Parathyroid adenoma (tissue), 2 donors: Measurements from ENCODE around the gene NOP14.

Experiments used
- H2AFZ ChIP-seq: fragments of 300-600 bp; sonication (generic); one replicate; pipeline ENCODE4 v1.7.0; 2017; ENCODE audit warnings: antibody characterized with exemption, mild to moderate bottlenecking
- H3K27ac ChIP-seq: fragments of 300-600 bp; sonication (generic); one replicate; pipeline ENCODE4 v1.7.0; 2017
- H3K27me3 ChIP-seq: fragments of 300-600 bp; sonication (generic); one replicate; pipeline ENCODE4 v1.7.0; 2017; ENCODE audit warnings: low read length; ENCODE audit not compliant: control insufficient read depth, insufficient read depth
- H3K36me3 ChIP-seq: fragments of 300-600 bp; sonication (generic); one replicate; pipeline ENCODE4 v1.7.0; 2017; ENCODE audit warnings: low read length; ENCODE audit not compliant: control insufficient read depth, insufficient read depth
- H3K4me1 ChIP-seq: fragments of 300-600 bp; sonication (generic); one replicate; pipeline ENCODE4 v1.7.0; 2017; ENCODE audit warnings: control low read depth
- H3K4me2 ChIP-seq: fragments of 300-600 bp; sonication (generic); one replicate; pipeline ENCODE4 v1.7.0; 2017; ENCODE audit warnings: low read length
- H3K4me3 ChIP-seq: fragments of 300-600 bp; sonication (generic); one replicate; pipeline ENCODE4 v1.7.0; 2017; ENCODE audit warnings: low read depth, low read length
- H3K79me2 ChIP-seq: fragments of 300-600 bp; sonication (generic); one replicate; pipeline ENCODE4 v1.7.0; 2017; ENCODE audit warnings: control low read depth
- H3K9ac ChIP-seq: fragments of 300-600 bp; sonication (generic); one replicate; pipeline ENCODE4 v1.7.0; 2017; ENCODE audit warnings: mild to moderate bottlenecking
- H3K9me3 ChIP-seq: fragments of 300-600 bp; sonication (generic); one replicate; pipeline ENCODE4 v1.7.0; 2017; ENCODE audit warnings: low read length; ENCODE audit not compliant: control insufficient read depth
- CTCF ChIP-seq: fragments of 300-600 bp; sonication (generic); IDR thresholded peaks from one replicate; pipeline ENCODE4 v1.7.0; 2017; ENCODE audit warnings: antibody characterized with exemption, mild to moderate bottlenecking
- donor health status: primary hyperparathyroidism.

NOP14 gene

DNA sequence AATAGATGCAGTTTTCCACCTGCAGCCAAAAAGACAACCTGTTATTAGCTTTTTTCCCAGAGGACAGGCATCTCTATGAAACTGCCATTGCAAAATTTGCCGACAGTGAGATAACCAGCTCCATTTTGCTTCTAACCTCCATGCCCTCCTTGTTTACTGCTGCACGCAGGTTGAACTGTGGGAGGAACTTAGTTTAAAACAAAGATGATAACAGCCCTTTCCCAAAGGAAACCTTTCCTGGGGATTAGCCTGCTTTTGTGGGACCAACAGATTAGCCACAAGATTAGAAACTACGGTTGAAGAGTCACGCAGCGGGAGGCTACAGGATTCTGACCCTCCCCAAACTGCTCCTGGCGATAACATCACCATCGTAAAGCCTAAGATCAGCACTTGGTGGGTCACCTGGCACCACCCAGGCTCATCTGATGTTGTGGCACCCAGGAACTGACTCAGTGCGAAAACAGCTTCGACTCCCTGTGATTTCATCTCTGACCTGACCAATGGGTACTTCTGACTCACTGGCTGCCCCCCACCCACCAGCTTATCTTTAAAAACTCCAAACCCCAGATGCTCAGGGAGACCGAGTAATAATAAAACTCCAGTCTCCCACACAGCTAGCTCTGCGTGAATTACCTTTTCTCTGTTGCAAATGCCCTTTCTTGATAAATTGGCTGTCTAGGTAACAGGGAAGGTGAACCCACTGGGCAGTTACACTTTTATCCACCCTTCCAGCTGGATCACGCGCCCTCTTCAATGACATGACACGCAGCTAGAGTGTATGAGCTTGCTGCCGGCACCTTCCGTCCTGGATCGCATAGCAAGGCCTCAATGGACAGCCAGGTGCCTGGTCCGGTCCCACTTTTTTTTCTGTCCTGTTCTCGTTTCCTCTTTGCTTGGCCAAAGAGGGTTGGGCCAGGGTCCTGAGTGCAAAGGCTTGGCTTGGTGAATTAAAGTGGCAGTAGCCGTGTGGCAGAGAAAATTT, 27.2 kb downstream of the NOP14 start:
- Histone ChIP-seq H3K9ac (no peak overlapping the region), H3K4me1 (peaks cover 2% of the 10 kb centered on the region), H2AFZ (no peak overlapping the region), H3K36me3 (no peaks in the 10 kb centered on the region), H3K27ac (no peak overlapping the region), H3K79me2 (no peaks in the 10 kb centered on the region), H3K9me3 (no peaks in the 10 kb centered on the region), H3K4me2 (peak overlapping the region; percentile 92), H3K4me3 (peak overlapping the region; percentile 90), H3K27me3 (no peaks in the 10 kb centered on the region)
- no peak for TF ChIP-seq CTCF

- Histone ChIP-seq H2AFZ (peak overlapping the region; percentile 80), H3K9ac (no peak overlapping the region), H3K36me3 (no peaks in the 10 kb centered on the region), H3K27ac (peak overlapping the region; percentile 54), H3K9me3 (no peaks in the 10 kb centered on the region), H3K27me3 (no peaks in the 10 kb centered on the region), H3K79me2 (no peaks in the 10 kb centered on the region), H3K4me1 (peaks cover 2% of the 10 kb centered on the region), H3K4me2 (peak overlapping the region; percentile 92), H3K4me3 (peak overlapping the region; percentile 90)
- no peak for TF ChIP-seq CTCF
Measured at GRCh38 chr4:2934813-2935761, 28.1 kb downstream of the NOP14 start.

GRCh38 chr4:2934077-2934812, 29.0 kb downstream of the NOP14 start:
- no peaks in the 10 kb centered on the region for H3K36me3 ChIP-seq
- TF ChIP-seq CTCF, result no peak
- peak overlapping the region; percentile 92 for H3K4me2 ChIP-seq
- H3K9me3 ChIP-seq, result no peaks in the 10 kb centered on the region
- H3K4me1 ChIP-seq, result peaks cover 2% of the 10 kb centered on the region
- no peak overlapping the region for H3K27ac ChIP-seq
- no peak overlapping the region for H3K9ac ChIP-seq
- no peak overlapping the region for H2AFZ ChIP-seq
- H3K27me3 ChIP-seq, result no peaks in the 10 kb centered on the region
- H3K79me2 ChIP-seq, result no peaks in the 10 kb centered on the region
- peak overlapping the region; percentile 29 for H3K4me3 ChIP-seq

- Histone ChIP-seq H3K27me3 (no peaks in the 10 kb centered on the region), H3K79me2 (no peaks in the 10 kb centered on the region), H3K36me3 (no peaks in the 10 kb centered on the region), H2AFZ (no peak overlapping the region), H3K4me2 (peak overlapping the region; percentile 45), H3K27ac (no peak overlapping the region), H3K4me3 (peak overlapping the region; percentile 29), H3K4me1 (peaks cover 2% of the 10 kb centered on the region), H3K9me3 (no peaks in the 10 kb centered on the region), H3K9ac (no peak overlapping the region)
- TF ChIP-seq CTCF, result no peak
Measured at GRCh38 chr4:2933566-2934076, 29.6 kb downstream of the NOP14 start.
